RCC 7860 (cell line): ENCODE data around the gene KLHL3.

Experiments
- DNase-seq: peaks from one replicate; pipeline ENCODE4 v3.0.0-alpha.2; 2015; ENCODE audit warnings: low spot score
- FAIRE-seq: peaks from 2 replicates; lab custom pipeline; 2012; peaks lifted over from hg19 to GRCh38; lab: Jason Lieb, UNC

The KLHL3 gene

GRCh38 chr5:137710086-137710485 lies 25.8 kb downstream of the KLHL3 start:
- DNase-seq (no peak), FAIRE-seq (no peak)

- DNase-seq, result no peak
- no peak for FAIRE-seq
These were observed 26.9 kb downstream of the KLHL3 start for GRCh38 chr5:137708796-137709559.

DNA sequence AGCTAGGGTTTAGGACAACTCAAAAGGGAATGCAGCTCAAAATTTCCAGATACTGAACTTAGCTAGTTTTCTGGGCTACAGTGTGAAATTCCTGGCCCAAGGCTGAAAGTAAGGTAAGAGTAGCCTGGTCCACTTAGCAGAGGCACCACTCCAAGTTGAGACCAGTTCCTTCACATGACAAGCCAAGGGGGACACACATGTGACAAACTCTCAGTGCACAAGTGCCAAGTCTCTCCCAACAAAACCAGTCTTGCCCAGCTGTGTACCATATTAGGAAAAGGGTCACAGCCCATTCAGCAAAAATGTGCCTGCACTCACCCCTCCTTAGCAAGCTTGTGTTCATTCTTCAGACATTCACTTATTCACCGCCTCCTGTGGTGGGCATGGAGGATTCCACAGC lies 27.8 kb downstream of the KLHL3 start:
- FAIRE-seq, result no peak
- DNase-seq, result no peak

- no peak for FAIRE-seq
- no peak for DNase-seq
These were observed 29.0 kb downstream of the KLHL3 start for GRCh38 chr5:137706841-137707240.

GRCh38 chr5:137705106-137705505 lies 30.8 kb downstream of the KLHL3 start:
- FAIRE-seq (no peak), DNase-seq (no peak)

- FAIRE-seq (no peak), DNase-seq (no peak)
These were observed 32.3 kb downstream of the KLHL3 start for GRCh38 chr5:137703565-137703964.

GRCh38 chr5:137700282-137700680 lies 35.6 kb downstream of the KLHL3 start:
- FAIRE-seq, result no peak
- no peak for DNase-seq

DNA sequence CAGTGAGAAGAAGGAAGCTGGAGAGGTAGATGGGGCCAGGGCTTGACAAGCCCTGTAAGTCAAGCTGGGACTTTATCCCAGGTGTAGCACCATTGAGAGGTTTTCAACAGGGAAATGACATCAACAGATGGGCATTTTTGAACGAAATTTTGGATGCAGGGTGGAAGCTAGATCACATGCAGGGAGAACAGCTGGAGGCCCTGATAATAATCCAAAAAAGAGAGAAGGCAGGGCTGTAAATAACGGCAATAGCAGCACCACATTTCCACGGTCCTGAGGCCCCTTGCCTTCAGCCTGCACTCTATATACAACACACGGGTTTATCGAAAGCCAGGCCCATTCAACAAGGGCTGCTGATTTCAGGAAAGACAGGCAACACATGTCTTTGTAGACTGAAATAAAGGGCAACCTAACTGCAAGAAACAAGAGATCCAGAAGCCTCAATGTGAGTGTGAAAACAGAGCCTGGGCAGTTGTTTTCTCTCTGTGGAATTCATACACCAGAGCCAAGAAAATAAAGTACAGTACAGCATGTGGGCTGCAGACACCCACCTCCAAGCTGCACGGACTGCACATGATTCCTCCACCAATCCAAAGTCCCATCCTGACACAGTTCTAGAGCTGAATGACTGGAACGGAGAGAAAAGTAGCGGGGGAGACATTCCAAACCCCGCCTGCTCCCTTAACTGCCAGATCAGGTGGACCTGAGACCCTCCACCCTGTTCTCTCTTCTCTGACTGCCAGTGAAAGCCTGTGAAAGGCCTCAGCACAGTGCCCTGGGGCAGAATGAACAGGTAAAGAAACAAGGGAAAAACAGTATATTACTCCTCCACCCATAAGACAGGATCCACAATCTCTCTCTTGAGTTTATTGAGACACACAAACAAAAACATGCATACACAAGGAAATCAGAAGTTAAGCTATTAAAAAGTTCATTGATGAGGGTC lies 36.3 kb downstream of the KLHL3 start:
- DNase-seq (no peak), FAIRE-seq (no peak)

DNA sequence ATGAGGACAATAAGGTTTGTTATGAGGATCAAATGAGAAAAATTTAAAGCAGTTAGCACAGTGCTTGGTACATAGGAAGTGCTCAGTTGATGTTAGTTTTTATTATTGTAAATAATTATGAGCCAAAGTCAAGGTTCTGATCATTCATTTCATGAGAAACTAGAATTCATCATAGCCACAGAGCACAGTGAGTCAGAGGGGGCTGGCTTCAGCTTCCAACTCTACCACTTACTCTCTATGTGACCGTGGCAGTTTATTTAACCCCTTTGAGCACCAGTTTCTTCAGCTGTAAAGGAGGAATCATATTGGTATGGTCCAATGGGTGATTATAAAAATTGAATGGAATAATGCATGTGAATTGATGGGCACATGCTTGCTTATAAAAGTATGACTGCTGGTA lies 39.4 kb downstream of the KLHL3 start:
- no peak for FAIRE-seq
- DNase-seq, result no peak

DNA sequence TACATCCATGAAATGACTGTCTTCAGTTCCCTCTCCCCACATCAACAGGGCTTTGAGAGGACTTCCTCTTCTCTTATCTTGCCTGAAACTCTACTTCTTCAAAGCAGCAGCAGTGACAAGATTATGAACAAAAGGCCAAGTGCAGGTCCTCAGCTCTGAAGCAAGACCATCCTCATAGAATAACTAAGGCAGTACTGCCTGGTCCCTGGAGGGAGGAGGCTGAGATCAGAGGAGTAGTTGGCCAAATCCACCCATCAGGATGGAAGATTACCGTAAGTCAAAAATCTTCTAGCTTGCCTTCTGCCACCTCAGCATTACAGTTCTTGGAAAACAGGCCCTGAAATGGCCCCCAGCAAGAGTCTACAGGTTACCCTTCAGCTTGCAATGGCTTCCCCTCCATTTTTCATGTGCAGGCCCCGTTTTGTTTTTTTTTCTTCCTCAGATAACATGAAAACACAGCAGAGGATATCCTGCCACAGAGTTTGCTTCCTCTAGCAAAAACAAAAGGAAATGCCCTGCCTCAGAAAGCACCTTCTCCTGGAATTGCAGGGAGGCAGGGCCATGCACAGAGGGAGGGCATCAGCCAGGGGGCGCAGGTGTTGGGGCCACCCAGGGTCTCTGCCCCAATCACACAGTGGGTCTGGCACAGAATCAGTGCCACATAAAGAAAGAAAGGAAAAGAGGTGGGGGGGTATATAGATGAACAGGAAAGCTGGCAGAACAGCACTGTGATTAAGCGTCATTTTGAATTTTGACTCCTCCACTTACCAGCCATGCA lies 40.0 kb downstream of the KLHL3 start:
- DNase-seq, result no peak
- FAIRE-seq, result no peak

- no peak for DNase-seq
- FAIRE-seq, result no peak
These were observed 41.8 kb downstream of the KLHL3 start for GRCh38 chr5:137693951-137694721.

- no peak for FAIRE-seq
- DNase-seq, result no peak
These were observed 42.5 kb downstream of the KLHL3 start for GRCh38 chr5:137693307-137693950.

GRCh38 chr5:137689306-137689705 lies 46.6 kb downstream of the KLHL3 start:
- no peak for DNase-seq
- FAIRE-seq, result no peak

DNA sequence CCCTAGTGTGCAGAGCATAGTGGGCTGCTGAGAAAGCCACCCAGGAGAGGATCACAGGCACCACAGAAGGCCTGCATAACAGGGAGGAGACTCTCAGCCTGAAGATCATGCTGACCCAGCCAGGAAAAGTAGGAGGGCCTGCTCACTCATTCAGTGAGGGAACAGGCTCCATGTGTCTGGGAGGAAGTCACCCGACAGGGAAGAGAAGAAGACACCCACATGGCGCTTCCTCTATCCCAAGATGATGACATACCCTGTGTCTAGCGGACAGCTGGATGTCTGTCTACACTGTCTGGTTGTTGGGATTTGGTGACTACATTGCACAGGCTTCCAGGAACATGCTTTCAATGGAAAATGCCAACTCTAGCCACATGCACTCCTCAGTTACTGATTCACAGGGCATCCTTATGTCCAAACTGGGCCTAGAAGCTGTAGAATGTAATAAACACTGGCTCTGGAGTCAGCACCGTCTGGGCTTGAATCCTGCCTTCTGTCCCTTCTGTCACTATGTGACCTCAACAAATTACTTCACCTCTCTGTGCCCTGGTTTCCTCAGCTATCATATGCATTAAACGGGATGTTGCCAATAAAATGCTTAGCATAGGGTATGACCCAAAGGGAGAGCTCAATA lies 47.6 kb downstream of the KLHL3 start:
- FAIRE-seq, result no peak
- DNase-seq, result no peak

DNA sequence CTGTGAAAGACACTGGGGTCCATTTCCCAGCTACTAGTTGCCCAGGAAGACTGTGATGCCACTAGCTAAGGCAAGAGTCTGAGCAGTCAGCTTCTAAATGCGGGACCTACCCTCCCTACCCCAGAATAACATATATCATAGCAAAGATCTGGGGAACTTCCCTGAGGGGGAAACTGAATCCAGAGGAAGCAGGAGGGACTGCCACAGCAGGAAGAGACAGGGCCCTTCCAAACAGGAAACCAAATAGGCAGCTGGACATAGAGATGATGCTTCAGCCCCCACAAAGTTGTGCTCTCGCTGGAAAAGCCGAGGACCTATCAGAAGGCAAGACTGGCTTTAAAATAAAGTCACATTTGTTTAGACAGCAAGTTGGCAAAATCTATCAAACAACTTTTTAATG lies 51.1 kb downstream of the KLHL3 start:
- FAIRE-seq (no peak), DNase-seq (no peak)

GRCh38 chr5:137681191-137681590 lies 54.7 kb downstream of the KLHL3 start:
- FAIRE-seq, result no peak

DNA sequence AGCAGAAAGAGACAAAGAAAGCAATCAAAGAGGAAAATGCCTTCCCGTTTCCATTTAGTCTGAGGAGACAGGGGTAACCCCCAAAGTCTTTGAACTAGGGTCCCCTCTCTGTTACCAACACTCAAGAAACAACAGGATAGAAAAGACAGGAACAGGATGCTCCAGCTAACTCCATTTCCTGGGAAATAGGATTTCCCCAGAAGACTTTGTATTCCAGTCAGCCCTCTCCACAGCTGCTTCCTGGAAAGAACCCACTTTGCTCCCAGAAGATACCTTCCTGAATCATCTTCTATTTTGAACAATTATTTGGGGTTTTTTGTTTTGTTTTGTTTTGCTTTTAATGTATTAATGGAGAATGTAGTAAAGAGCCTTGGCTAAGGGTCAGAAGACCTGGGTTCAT lies 56.0 kb downstream of the KLHL3 start:
- FAIRE-seq (no peak), DNase-seq (no peak)

More at GRCh38 chr5:137681191-137681590, 54.7 kb downstream of the KLHL3 start:
- no peak for DNase-seq

- DNase-seq, result no peak
- FAIRE-seq, result no peak
These were observed 56.7 kb downstream of the KLHL3 start for GRCh38 chr5:137679195-137679594.

DNA sequence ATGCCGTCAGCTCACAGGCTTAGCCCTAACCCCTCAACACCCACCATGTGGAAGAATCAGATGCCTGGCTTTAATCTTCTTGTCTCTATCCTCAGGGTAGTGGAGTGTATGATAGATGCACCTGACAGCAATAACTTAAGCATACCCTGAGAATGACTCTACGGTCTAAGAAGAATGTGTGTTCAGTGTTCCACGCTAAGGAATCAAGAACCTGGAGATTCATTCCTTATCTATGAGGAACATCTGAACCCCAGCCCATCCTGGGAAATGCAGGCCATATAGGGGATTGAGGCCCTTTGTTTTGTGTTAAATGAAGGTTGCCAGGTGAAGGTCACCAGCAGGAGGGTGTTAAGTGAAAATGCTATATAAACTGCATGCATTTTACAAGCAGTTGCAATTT lies 63.0 kb downstream of the KLHL3 start:
- DNase-seq, result no peak
- no peak for FAIRE-seq
